ENCODE measurements around the gene GIGYF2.
A peak's percentile ranks its signal among the peaks of the same experiment; 100 is the strongest.
"Not testable (repeated sequence)": the region's sequence is repeated elsewhere in the genome, so short reads cannot be mapped to it uniquely, and the experiment has no call there.

The GIGYF2 gene

GRCh38 chr2:232892221-232892620, 195.1 kb downstream of the GIGYF2 start:
- no peak for DNase-seq (ENCODE audit: low spot score)

DNA sequence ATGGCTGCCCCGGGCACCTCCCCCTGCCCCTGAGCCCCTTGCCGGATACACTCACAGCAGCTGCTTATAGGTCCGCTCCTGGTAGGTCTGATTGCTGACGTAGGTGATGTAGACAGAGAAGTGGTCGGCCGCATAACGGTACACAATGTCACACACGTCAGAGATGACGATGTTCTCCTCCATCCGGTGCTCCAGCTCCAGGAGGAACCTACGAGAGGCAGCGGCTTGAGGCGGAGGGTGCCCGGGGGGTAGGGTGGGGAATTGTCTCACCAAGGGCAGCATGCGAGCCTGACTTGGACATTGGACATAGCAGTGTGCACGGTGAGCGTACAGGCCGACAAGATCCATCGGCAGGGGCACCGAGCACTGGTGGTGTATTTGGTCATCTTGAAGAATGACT, 195.7 kb downstream of the GIGYF2 start:
- DNase-seq (ENCODE audit: low spot score) = no peak

- no peak for DNase-seq (ENCODE audit: low spot score)
Measured at GRCh38 chr2:232893834-232894233, 196.7 kb downstream of the GIGYF2 start.

DNA sequence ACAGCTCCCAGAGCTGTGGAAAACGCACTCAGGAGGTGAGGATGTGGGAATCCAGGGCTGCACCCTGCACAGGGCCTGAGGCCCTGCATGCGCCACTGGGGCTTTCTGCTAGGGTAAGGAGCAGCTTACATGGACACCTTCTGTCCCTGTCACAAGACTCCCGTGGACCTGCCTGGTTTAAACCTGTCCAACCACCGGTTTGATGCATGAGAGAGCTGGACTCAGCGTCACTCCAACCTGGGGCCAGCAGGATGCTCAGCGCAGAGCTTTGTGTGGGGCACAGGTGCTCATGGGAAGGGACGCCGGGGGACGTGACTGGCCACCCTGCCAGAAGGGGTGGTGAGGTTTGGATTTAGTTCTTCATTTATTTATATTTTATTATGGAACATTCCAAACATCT, 197.1 kb downstream of the GIGYF2 start:
- no peak for DNase-seq (ENCODE audit: low spot score)

- no peak for DNase-seq (ENCODE audit: low spot score)
Measured at GRCh38 chr2:232894746-232895145, 197.6 kb downstream of the GIGYF2 start.

GRCh38 chr2:232896111-232896510, 199.0 kb downstream of the GIGYF2 start:
- no peak for DNase-seq (ENCODE audit: low spot score)

DNA sequence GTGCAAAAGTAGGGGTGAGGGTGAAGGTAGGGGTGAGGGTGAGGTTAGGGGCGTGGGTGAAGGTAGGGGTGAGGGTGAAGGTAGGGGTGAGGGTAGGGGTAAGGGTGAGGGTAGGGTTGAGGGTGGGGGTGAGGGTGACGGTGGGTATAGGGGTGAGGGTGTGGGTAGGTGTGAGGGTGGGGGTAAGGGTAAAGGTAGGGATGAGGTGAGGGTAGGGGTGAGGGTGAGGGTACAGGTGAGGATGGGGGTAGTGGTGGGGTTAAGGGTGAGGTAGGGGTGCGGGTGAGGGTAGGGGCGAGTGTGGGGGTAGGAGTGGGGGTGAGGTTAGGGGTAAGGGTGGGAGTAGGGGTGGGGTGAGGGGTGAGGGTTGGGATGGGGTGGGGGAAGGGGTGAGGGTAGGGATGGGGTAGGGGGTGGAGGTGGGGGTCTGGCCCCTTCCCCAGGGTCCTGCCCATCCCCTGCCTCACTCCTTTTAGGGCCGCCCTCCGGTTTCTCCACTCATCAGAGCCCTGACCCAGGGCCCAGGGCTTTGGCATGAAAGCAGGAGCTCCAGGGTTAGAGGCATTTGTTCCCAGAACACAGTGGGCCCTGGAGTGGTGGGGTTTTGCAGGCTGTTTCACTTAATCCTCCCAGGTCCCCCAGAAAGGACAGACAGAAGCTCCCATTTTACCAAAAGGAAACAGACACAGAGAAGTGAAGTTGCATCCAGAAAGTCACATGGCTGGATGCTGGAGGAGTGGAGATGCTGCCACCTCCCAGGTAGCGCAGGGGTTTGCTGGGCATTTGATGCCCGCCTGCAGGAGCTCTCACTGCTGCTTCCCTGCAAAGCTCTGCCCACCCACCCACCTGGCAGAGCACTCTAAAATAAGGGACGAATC, 199.8 kb downstream of the GIGYF2 start:
- no peak for DNase-seq (ENCODE audit: low spot score)

DNA sequence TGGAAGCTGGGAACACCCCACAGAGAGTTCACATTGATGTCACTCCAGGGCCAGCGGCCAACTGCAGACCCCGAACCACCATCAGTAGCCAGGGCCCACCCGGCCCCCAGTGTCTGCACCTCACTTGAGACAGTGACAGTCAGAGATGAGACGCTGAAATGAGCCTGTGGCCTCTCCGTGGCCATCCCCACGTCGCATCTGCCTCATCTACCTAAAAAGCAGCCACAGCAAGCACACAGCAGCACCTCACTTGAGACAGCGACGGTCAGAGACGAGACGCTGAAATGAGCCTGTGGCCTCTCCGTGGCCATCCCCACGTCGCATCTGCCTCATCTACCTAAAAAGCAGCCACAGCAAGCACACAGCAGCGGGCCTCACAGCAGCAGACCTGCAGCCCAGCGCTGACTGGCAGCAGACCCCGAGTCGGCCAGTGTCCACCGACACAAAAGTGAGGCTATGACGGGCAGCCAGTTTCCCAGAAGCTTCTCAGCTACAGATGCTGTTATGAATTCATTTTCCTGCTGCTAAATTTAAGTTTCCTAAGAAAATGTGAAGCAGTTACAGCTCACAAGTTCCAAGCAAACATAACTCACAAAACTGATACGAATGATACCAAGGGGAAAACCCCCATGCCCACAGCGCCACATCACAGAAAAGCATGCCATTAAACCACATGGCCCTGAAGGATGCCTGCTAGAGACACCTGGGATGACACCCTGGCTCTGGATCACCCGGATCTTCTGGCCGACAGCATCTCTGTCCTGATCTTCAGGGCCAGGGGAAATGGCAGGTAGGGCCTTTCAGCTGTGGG, 200.7 kb downstream of the GIGYF2 start:
- no peak for DNase-seq (ENCODE audit: low spot score)

- peak; percentile 37 for DNase-seq (ENCODE audit: low spot score)
Measured at GRCh38 chr2:232898592-232899543, 201.7 kb downstream of the GIGYF2 start.

DNA sequence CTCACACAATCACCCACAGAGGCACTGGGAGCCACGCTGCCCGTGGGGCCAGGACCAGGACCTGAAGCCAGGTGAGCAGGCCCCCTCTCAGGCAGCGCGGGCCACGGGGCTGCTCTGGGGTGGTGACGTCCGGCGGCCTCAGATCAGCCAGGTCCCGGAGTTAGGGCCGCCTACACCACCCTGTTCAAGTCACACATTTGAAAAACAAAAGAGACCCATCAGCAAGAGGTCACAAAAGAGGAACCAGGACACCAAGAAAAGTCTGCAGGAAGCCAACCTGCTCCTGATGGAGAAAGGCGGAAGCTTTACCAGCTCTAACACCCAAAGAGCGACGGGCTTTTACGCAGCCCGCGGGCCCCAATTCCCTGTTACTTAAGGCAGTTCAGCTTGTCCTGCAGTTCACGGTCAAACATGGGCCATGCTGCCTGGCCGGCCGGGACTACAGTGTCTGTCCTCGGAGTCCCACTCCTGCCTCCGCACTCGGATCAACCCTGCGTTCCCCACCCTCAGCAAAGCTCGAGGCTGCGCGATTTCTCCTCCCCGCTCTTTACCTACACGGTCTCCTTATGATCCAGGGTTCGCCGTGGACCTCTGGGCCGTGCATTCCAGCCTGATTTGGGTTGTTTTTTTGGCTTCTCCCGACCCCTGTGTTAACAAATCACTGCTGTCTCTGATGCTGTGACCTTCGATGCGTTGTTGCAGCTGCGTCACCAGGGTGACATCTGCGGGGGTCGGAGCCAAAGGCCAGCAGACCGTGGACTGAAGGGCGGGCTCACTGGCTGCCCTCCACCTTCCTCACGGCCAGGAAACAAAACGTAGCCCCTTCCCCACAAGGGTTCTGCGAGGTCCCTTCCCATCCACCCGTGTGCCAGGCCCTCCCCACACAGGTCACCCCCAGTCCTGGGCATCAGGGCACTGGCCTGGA, 203.9 kb downstream of the GIGYF2 start:
- no peak for DNase-seq (ENCODE audit: low spot score)

DNA sequence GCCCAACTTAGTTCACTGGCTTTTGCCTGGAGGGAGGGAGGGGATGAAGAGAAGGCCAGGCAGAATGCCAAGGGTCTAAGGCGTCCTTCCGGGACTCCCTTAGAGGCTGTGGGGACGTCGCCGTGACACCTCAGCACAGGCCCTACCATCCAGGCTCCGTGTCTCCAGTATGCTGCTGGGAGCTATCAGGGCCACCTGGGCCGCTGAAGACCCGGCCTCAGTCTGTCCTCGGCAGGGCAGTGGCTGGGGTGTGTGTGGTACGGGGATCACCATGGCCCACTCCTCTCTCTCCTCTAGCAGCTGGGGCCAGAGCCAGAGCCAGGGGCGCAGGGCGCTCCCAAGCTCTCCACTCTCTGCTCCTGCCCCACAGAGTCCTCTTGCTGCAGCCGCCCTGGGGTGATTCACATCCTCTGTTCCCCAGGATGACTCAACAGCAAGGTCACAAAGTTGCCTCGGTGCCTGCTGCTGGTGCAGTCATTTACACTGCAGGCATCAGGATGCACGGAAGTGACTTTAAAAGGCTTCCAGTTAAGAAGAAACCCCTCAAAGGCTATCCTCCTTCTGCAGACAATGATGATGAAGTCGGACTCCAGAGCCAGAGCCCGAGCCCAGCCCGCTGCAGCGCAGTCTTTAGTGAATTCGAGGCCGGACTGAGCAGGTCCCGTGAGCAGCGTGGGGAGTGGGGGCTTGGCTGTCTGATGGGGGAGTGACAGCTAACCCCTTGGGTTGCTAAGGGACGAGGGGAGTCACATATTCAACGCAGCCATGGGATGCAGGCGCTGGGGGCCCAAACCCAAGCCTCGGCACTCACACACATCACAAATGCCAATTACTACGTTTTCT, 204.8 kb downstream of the GIGYF2 start:
- peak; percentile 94 for DNase-seq (ENCODE audit: low spot score)

DNA sequence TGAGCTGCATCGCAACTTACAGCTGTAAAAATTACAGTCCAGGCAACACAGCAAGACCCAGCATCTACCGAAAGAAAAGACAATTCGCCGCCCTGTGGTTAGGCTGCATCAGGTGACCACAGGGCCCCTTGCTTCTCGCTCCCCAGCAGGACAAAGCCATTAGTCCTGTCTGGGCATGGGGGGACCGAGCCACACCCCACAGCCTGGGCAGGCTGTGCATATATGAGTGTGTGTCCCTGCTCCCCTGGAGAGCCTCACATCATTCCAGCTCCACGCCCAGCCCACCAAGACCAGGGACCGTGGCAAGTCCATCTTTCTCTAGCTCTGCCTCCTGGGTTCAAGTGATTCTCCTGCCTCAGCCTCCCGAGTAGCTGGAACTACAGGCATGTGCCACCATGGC, 206.9 kb downstream of the GIGYF2 start:
- DNase-seq (ENCODE audit: low spot score) = no peak

- not testable (repeated sequence) for DNase-seq (ENCODE audit: low spot score)
Measured at GRCh38 chr2:232906867-232907717, 210.0 kb downstream of the GIGYF2 start.

DNA sequence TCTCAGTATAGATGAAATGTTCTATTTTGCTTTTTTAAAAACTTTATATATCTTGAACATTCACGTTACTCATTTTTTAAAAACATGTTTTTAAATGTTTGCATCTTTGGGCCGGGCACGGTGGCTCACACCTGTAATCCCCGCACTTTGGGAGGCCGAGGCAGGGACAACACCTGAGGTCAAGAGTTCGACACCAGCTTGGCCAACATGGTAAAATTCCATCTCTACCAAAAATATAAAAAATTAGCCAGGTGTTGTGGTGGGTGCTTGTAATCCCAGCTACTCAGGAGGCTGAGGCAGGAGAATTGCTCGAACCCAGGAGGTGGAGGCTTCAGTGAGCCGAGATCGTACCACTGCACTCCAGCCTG, 210.6 kb downstream of the GIGYF2 start:
- DNase-seq (ENCODE audit: low spot score) = not testable (repeated sequence)

DNA sequence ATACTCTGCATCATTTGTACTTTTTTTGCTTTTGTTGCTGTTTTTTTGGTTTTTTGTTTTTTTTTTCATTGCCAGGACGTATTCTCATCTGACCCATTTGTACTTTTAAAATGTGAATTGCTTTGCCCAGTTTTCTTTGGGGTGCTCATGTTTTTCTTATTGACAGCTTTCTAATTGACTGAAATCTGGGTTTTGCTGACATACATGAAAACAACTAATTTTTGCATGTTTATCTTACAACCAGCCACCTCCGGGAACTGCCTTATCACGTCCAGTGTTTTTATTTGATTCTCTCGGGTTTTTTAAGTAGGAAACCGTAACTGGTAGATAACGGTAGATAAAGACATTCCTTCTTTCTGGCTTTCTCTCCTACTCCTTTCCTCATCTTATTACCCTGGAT, 211.6 kb downstream of the GIGYF2 start:
- DNase-seq (ENCODE audit: low spot score) = no peak

Measured in GM03348 (cell line).